Measurements from ENCODE around the gene LEKR1.
"Not testable (repeated sequence)": the region's sequence is repeated elsewhere in the genome, so short reads cannot be mapped to it uniquely, and the experiment has no call there.

LEKR1 gene

DNA sequence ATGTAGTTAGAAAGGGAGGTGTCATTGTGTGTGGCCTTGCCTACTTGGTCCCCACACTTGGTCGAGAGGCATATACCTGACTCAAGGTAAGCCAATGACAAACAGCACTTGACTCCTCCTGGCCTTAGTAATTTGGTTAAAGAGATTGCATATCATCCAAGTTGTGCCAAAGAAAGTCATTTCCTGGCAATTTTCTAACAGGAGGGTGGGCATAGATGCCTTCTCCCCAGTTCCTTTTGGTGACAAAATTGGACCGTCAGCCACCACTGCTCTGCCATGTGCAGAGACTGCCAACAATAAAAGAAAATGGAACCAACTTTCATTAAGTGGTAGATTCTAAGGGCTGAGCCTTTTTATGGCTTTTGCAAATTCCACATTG, 7.9 kb upstream of the LEKR1 start:
- Histone ChIP-seq H3K9me3 (ENCODE audit: insufficient read depth, low read length) (no peaks in the 10 kb centered on the region), H3K4me2 (ENCODE audit: low read length) (peak overlapping the region; percentile 75), H4K20me1 (ENCODE audit: insufficient read depth, low read length) (no peaks in the 10 kb centered on the region), H3K9ac (ENCODE audit: low read length) (peak overlapping the region; percentile 69; the same call in 1 of the 2 replicates), H3K4me3 (ENCODE audit: low read length) (peak overlapping the region; percentile 75), H2AFZ (ENCODE audit: low read depth, low read length) (peak overlapping the region; percentile 97; the same call in 1 of the 2 replicates), H3K4me1 (ENCODE audit: low read length) (peaks cover 11% of the 10 kb centered on the region), H3K36me3 (replicated peaks; ENCODE audit: low read depth, low read length) (no peaks in the 10 kb centered on the region), H3K79me2 (ENCODE audit: low read length) (no peaks in the 10 kb centered on the region), H3K27me3 (ENCODE audit: low read depth, low read length) (no peaks in the 10 kb centered on the region), H3K27ac (ENCODE audit: low read length) (no peak overlapping the region)
- TF ChIP-seq, protein P1, sequence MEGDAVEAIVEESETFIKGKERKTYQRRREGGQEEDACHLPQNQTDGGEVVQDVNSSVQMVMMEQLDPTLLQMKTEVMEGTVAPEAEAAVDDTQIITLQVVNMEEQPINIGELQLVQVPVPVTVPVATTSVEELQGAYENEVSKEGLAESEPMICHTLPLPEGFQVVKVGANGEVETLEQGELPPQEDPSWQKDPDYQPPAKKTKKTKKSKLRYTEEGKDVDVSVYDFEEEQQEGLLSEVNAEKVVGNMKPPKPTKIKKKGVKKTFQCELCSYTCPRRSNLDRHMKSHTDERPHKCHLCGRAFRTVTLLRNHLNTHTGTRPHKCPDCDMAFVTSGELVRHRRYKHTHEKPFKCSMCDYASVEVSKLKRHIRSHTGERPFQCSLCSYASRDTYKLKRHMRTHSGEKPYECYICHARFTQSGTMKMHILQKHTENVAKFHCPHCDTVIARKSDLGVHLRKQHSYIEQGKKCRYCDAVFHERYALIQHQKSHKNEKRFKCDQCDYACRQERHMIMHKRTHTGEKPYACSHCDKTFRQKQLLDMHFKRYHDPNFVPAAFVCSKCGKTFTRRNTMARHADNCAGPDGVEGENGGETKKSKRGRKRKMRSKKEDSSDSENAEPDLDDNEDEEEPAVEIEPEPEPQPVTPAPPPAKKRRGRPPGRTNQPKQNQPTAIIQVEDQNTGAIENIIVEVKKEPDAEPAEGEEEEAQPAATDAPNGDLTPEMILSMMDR (IDR thresholded peaks at IDR 0.05; ENCODE audit: low read depth, low read length) = no peak
- no peak for TF ChIP-seq EZH2phosphoT487 (IDR thresholded peaks at IDR 0.05; ENCODE audit: low read depth)

GRCh38 chr3:156818890-156819289, 7.3 kb upstream of the LEKR1 start:
- Histone ChIP-seq H3K9me3 (ENCODE audit: insufficient read depth, low read length) (no peaks in the 10 kb centered on the region), H3K79me2 (ENCODE audit: low read length) (no peaks in the 10 kb centered on the region), H3K27me3 (ENCODE audit: low read depth, low read length) (no peaks in the 10 kb centered on the region), H3K4me2 (ENCODE audit: low read length) (no peak overlapping the region), H3K27ac (ENCODE audit: low read length) (no peak overlapping the region), H3K36me3 (replicated peaks; ENCODE audit: low read depth, low read length) (no peaks in the 10 kb centered on the region), H2AFZ (ENCODE audit: low read depth, low read length) (no peak overlapping the region), H3K4me1 (ENCODE audit: low read length) (peaks cover 11% of the 10 kb centered on the region), H4K20me1 (ENCODE audit: insufficient read depth, low read length) (no peaks in the 10 kb centered on the region), H3K9ac (ENCODE audit: low read length) (no peak overlapping the region), H3K4me3 (ENCODE audit: low read length) (no peak overlapping the region)
- TF ChIP-seq, protein P1 (IDR thresholded peaks at IDR 0.05; ENCODE audit: low read depth, low read length) = no peak
- TF ChIP-seq EZH2phosphoT487 (IDR thresholded peaks at IDR 0.05; ENCODE audit: low read depth) = no peak

DNA sequence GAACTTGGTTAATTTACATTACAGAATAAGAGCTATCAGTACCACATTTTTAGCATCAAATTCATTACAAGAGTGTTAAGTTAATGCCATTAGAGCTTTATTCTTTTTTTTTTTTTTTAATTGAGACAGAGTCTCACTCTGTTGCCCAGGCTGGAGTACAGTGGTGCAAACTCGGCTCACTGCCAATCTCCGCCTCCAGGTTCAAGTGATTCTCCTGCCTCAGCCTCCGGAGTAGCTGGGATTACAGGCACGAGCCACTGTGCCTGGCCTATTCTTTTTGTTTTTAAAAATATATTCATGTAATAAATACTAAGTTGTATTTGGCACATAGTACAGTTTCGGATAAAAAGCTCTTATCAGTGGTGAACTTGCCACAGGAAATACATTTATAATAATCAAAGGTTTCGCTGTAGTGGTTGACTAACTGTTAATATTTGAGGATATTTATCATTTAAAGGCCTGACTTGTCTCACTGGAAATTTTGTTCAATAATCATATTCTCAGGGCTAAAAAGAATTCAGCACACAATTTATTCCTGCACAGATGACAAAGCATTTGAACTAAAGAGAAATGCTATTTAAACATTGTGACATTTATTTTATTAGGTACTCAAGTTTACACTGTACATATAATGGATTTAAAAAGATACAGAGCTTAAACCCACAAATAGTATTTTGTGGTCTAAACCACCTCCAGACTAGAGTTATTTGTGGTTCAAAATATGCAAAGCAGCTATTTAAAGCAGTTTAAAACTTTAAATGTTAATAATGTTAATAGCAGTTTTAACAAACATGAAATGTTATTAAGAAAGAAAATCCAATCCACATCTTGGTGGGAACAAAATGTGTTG, 6.1 kb upstream of the LEKR1 start:
- H3K27me3 ChIP-seq (ENCODE audit: low read depth, low read length) = no peaks in the 10 kb centered on the region
- no peaks in the 10 kb centered on the region for H3K9me3 ChIP-seq (ENCODE audit: insufficient read depth, low read length)
- no peak overlapping the region for H3K4me3 ChIP-seq (ENCODE audit: low read length)
- no peak overlapping the region for H2AFZ ChIP-seq (ENCODE audit: low read depth, low read length)
- no peak overlapping the region for H3K27ac ChIP-seq (ENCODE audit: low read length)
- no peaks in the 10 kb centered on the region for H3K36me3 ChIP-seq (replicated peaks; ENCODE audit: low read depth, low read length)
- H4K20me1 ChIP-seq (ENCODE audit: insufficient read depth, low read length) = no peaks in the 10 kb centered on the region
- H3K4me2 ChIP-seq (ENCODE audit: low read length) = no peak overlapping the region
- H3K79me2 ChIP-seq (ENCODE audit: low read length) = no peaks in the 10 kb centered on the region
- no peak overlapping the region for H3K9ac ChIP-seq (ENCODE audit: low read length)
- peaks cover 11% of the 10 kb centered on the region for H3K4me1 ChIP-seq (ENCODE audit: low read length)
- TF ChIP-seq EZH2phosphoT487 (IDR thresholded peaks at IDR 0.05; ENCODE audit: low read depth) = no peak
- TF ChIP-seq, protein P1 (IDR thresholded peaks at IDR 0.05; ENCODE audit: low read depth, low read length) = no peak

- H2AFZ ChIP-seq (ENCODE audit: low read depth, low read length) = no peak overlapping the region
- no peak overlapping the region for H3K4me2 ChIP-seq (ENCODE audit: low read length)
- no peak overlapping the region for H3K9ac ChIP-seq (ENCODE audit: low read length)
- TF ChIP-seq, protein P1 (IDR thresholded peaks at IDR 0.05; ENCODE audit: low read depth, low read length) = no peak
- no peak for TF ChIP-seq EZH2phosphoT487 (IDR thresholded peaks at IDR 0.05; ENCODE audit: low read depth)
- H3K4me3 ChIP-seq (ENCODE audit: low read length) = no peak overlapping the region
- H3K4me1 ChIP-seq (ENCODE audit: low read length) = peaks cover 15% of the 10 kb centered on the region
- no peaks in the 10 kb centered on the region for H3K9me3 ChIP-seq (ENCODE audit: insufficient read depth, low read length)
- H3K79me2 ChIP-seq (ENCODE audit: low read length) = no peaks in the 10 kb centered on the region
- no peaks in the 10 kb centered on the region for H3K36me3 ChIP-seq (replicated peaks; ENCODE audit: low read depth, low read length)
- no peaks in the 10 kb centered on the region for H3K27me3 ChIP-seq (ENCODE audit: low read depth, low read length)
- H3K27ac ChIP-seq (ENCODE audit: low read length) = no peak overlapping the region
- no peaks in the 10 kb centered on the region for H4K20me1 ChIP-seq (ENCODE audit: insufficient read depth, low read length)
Observed at GRCh38 chr3:156820692-156821080, 5.5 kb upstream of the LEKR1 start.

GRCh38 chr3:156822626-156823260, 3.4 kb upstream of the LEKR1 start:
- not testable (repeated sequence) for H3K36me3 ChIP-seq (replicated peaks; ENCODE audit: low read depth, low read length); H2AFZ ChIP-seq (ENCODE audit: low read depth, low read length); H3K27me3 ChIP-seq (ENCODE audit: low read depth, low read length); H3K27ac ChIP-seq (ENCODE audit: low read length); H3K79me2 ChIP-seq (ENCODE audit: low read length); H3K9ac ChIP-seq (ENCODE audit: low read length); H4K20me1 ChIP-seq (ENCODE audit: insufficient read depth, low read length); H3K9me3 ChIP-seq (ENCODE audit: insufficient read depth, low read length); H3K4me3 ChIP-seq (ENCODE audit: low read length); H3K4me2 ChIP-seq (ENCODE audit: low read length)
- peaks cover 18% of the 10 kb centered on the region for H3K4me1 ChIP-seq (ENCODE audit: low read length)

Measured in OCI-LY3 (cell line).